Thyroid gland (tissue), 4 donors: ENCODE data around the gene PPFIA4.

Experiments
- POLR2A ChIP-seq, 2 donors: fragments of 450-650 bp; IDR thresholded peaks; one replicate each; pipeline ENCODE4 v1.6.1; 2017; ENCODE audit warnings: antibody characterized with exemption in 2 of 2, mild to moderate bottlenecking in 2 of 2, moderate library complexity in 1 of 2
- TF ChIP-seq, protein P1 (sequence below), 6 experiments: fragments of 200-600 bp in 3 of 6; fragments of 450-650 bp in 3 of 6; sonication (generic) in 3 of 6; IDR thresholded peaks; one replicate each; pipeline ENCODE4 v1.5.1; 2016 to 2019; ENCODE audit warnings: antibody characterized with exemption in 6 of 6, mild to moderate bottlenecking in 2 of 6, inconsistent platforms in 1 of 6, moderate library complexity in 1 of 6

DNA sequence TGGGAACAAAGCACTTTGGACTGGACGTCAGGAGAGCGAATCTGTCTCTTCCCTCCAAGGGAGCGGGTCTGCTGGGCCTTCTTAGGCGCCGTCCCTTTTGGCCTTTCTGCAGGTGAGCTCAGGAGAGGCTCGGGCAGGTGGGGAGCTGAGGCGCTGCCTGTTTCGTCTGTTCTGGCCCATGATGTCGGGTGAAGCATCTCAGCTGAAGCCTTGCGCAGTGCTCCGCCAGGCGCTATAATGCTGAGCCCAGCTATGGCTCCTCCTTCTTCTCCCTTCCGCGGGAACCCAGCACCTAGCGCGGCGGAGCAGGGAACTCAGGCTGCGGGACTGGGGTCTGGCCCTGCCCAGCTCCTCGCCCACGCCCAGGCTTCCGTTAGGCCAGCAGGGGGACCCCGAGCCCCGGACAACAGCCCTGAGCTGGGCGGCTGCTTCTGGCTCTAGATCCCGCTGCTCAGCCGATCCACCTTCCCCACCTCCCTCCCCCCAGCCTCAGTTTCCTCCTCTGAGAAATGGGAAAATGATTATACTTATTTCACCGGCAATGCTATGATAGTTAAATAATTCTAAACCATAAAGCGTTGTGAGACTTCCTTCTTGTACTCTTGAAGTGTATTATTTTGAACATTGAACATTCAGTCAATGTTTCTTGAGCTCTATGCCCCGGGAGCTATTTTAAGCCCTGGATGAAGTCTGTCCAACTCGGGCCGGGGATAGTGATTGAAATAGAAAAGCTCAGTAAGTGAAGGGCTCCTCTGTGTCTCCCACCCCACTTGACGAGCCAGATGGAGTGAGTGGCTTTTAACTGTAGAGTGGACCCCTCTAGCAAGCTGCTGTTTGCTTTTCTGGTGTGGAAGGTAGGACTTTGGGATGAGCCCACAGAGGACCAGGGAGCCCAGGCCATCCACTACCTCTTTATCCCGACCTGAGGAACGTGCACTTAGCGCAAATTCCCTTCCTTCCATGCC is 91.6 kb downstream of the PPFIA4 start:
- TF ChIP-seq, protein P1, sequence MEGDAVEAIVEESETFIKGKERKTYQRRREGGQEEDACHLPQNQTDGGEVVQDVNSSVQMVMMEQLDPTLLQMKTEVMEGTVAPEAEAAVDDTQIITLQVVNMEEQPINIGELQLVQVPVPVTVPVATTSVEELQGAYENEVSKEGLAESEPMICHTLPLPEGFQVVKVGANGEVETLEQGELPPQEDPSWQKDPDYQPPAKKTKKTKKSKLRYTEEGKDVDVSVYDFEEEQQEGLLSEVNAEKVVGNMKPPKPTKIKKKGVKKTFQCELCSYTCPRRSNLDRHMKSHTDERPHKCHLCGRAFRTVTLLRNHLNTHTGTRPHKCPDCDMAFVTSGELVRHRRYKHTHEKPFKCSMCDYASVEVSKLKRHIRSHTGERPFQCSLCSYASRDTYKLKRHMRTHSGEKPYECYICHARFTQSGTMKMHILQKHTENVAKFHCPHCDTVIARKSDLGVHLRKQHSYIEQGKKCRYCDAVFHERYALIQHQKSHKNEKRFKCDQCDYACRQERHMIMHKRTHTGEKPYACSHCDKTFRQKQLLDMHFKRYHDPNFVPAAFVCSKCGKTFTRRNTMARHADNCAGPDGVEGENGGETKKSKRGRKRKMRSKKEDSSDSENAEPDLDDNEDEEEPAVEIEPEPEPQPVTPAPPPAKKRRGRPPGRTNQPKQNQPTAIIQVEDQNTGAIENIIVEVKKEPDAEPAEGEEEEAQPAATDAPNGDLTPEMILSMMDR (IDR thresholded peaks at IDR 0.05), result peak; percentile 60 to 92 (median 81)
- no peak for TF ChIP-seq POLR2A (IDR thresholded peaks at IDR 0.05)
